Neuronal stem cell (in vitro differentiated cells): ENCODE measurements around the gene HOXA10.

Experiments
- DNase-seq: peaks from one replicate; pipeline ENCODE4 v3.0.0-alpha.2; 2013; ENCODE audit warnings: low spot score
- H2AFZ ChIP-seq: one replicate; pipeline ENCODE4 v1.6.1; 2013; ENCODE audit warnings: mild to moderate bottlenecking, low read length, inconsistent platforms
- H2AK5ac ChIP-seq: 2 replicates; pipeline ENCODE4 v1.6.1; 2013; ENCODE audit warnings: low read depth, mild to moderate bottlenecking, inconsistent platforms, low read length, moderate library complexity, mixed read lengths
- H2BK120ac ChIP-seq: 2 replicates; pipeline ENCODE4 v1.6.1; 2013; ENCODE audit warnings: low read depth, mild to moderate bottlenecking, inconsistent platforms, low read length, moderate library complexity, mixed read lengths
- H2BK12ac ChIP-seq: one replicate; pipeline ENCODE4 v1.6.1; 2013; ENCODE audit warnings: low read length, inconsistent platforms
- H2BK15ac ChIP-seq: 2 replicates; pipeline ENCODE4 v1.6.1; 2013; ENCODE audit warnings: mild to moderate bottlenecking, low read length, inconsistent platforms, mixed read lengths
- H2BK5ac ChIP-seq: one replicate; pipeline ENCODE4 v1.6.1; 2013; ENCODE audit warnings: inconsistent platforms, mild to moderate bottlenecking, low read length, moderate library complexity
- H3K14ac ChIP-seq: one replicate; pipeline ENCODE4 v1.6.1; 2013; ENCODE audit warnings: low read length, inconsistent platforms
- H3K18ac ChIP-seq: 2 replicates; pipeline ENCODE4 v1.6.1; 2013; ENCODE audit warnings: low read length, inconsistent platforms
- H3K23ac ChIP-seq: 2 replicates; pipeline ENCODE4 v1.6.1; 2013; ENCODE audit warnings: low read depth, mild to moderate bottlenecking, mixed read lengths, low read length, inconsistent platforms; ENCODE audit not compliant: poor library complexity
- H3K27ac ChIP-seq: replicated peaks from 3 replicates; pipeline ENCODE4 v1.5.1; 2013; ENCODE audit warnings: low read length, inconsistent platforms
- H3K27me3 ChIP-seq, 3 experiments: 2 replicates each; pipeline ENCODE4 v1.6.1; 2013; ENCODE audit warnings: low read length in 3 of 3, mild to moderate bottlenecking in 2 of 3, inconsistent platforms in 1 of 3, low read depth in 1 of 3, mixed read lengths in 1 of 3, moderate library complexity in 1 of 3; ENCODE audit not compliant: control insufficient read depth in 3 of 3, insufficient read depth in 3 of 3
- H3K36me3 ChIP-seq, 2 donors: replicated peaks in 1 of 2; 2 replicates each; pipeline ENCODE4 v1.6.1; 2013; ENCODE audit warnings: low read length in 2 of 2; ENCODE audit not compliant: control insufficient read depth in 2 of 2, insufficient read depth in 2 of 2
- H3K4ac ChIP-seq: 2 replicates; pipeline ENCODE4 v1.6.1; 2013; ENCODE audit warnings: inconsistent platforms, mild to moderate bottlenecking, low read length, moderate library complexity
- H3K4me1 ChIP-seq, 2 donors: 1 replicate in 1 of 2; 2 replicates in 1 of 2; pipeline ENCODE4 v1.6.1; 2013; ENCODE audit warnings: low read length in 2 of 2, low read depth in 1 of 2; ENCODE audit not compliant: control insufficient read depth in 2 of 2, insufficient read depth in 1 of 2
- H3K4me2 ChIP-seq: one replicate; pipeline ENCODE4 v1.6.1; 2013; ENCODE audit warnings: mild to moderate bottlenecking, low read length, inconsistent platforms; ENCODE audit not compliant: insufficient read depth, poor library complexity, severe bottlenecking
- H3K4me3 ChIP-seq, 2 donors: 2 replicates each; pipeline ENCODE4 v1.5.1; 2013; ENCODE audit warnings: low read length in 2 of 2, mild to moderate bottlenecking in 2 of 2, inconsistent platforms in 1 of 2, moderate library complexity in 1 of 2
- H3K79me1 ChIP-seq: one replicate; pipeline ENCODE4 v1.6.1; 2013; ENCODE audit warnings: low read depth, mild to moderate bottlenecking, inconsistent platforms, low read length, moderate library complexity
- H3K9ac ChIP-seq: one replicate; pipeline ENCODE4 v1.6.1; 2013; ENCODE audit warnings: mild to moderate bottlenecking, low read depth, low read length, inconsistent platforms; ENCODE audit not compliant: poor library complexity
- H3K9me3 ChIP-seq, 2 donors: replicated peaks in 1 of 2; 2 replicates each; pipeline versions ENCODE3 to v1.6.1; 2013; ENCODE audit warnings: low read length in 2 of 2, mild to moderate bottlenecking in 2 of 2, inconsistent platforms in 1 of 2, low read depth in 1 of 2, mixed read lengths in 1 of 2, moderate library complexity in 1 of 2; ENCODE audit not compliant: control insufficient read depth in 2 of 2, insufficient read depth in 1 of 2
- H4K8ac ChIP-seq: one replicate; pipeline ENCODE4 v1.6.1; 2013; ENCODE audit warnings: low read depth, mild to moderate bottlenecking, inconsistent platforms, low read length, moderate library complexity
- H4K91ac ChIP-seq: one replicate; pipeline ENCODE4 v1.6.1; 2013; ENCODE audit warnings: low read length, low read depth, mild to moderate bottlenecking, inconsistent platforms; ENCODE audit not compliant: poor library complexity
- WGBS, 2 donors: extraction: QIAGEN DNeasy Blood & Tissue Kit; methylation state at CpG; one replicate each; pipeline ENCODE4 v1.1.7; 2013; ENCODE audit warnings: missing lambda C conversion rate in 2 of 2, mixed read lengths in 1 of 2; ENCODE audit not compliant: insufficient read length in 2 of 2, insufficient replicate concordance in 1 of 2; ENCODE audit errors: extremely low coverage in 2 of 2; 5-methylcytosine and 5-hydroxymethylcytosine counted together

Gene HOXA10

GRCh38 chr7:27163288-27164044, 10.7 kb downstream of the HOXA10 start:
- Histone ChIP-seq H3K9ac (no peak overlapping the region), H3K4ac (no peak overlapping the region), H3K23ac (peak overlapping the region; percentile 75), H3K79me1 (peaks cover 2% of the 10 kb centered on the region), H3K4me1 (no peaks in the 10 kb centered on the region), H2BK5ac (no peak overlapping the region), H2AFZ (no peak overlapping the region), H3K27me3 (peaks cover 73 to 97% (median 95%) of the 10 kb centered on the region in 3 experiments), H3K36me3 (no peaks in the 10 kb centered on the region), H3K9me3 (peaks cover 15 to 32% of the 10 kb centered on the region in 2 donors), H2AK5ac (no peak overlapping the region), H2BK120ac (no peak overlapping the region), H2BK12ac (no peak overlapping the region), H3K27ac (no peak overlapping the region), H3K4me2 (no peak overlapping the region), H3K14ac (no peak overlapping the region), H3K18ac (no peak overlapping the region), H2BK15ac (no peak overlapping the region), H4K8ac (no peak overlapping the region), H3K4me3 (no peak overlapping the region), H4K91ac (no peak overlapping the region)
- DNase-seq, result no peak
- WGBS, 2 donors, result no CpG with 5 or more reads among the region's 24 CpGs

GRCh38 chr7:27162561-27163287, 11.4 kb downstream of the HOXA10 start:
- H2BK120ac ChIP-seq, result no peak overlapping the region
- no peak overlapping the region for H2BK12ac ChIP-seq
- H3K9ac ChIP-seq, result no peak overlapping the region
- peaks cover 16 to 33% of the 10 kb centered on the region in 2 donors for H3K9me3 ChIP-seq
- no peak overlapping the region for H3K4me3 ChIP-seq
- H2BK15ac ChIP-seq, result no peak overlapping the region
- no peak overlapping the region for H4K8ac ChIP-seq
- WGBS, 2 donors, result no CpG with 5 or more reads among the region's 7 CpGs
- no peak overlapping the region for H2BK5ac ChIP-seq
- no peak overlapping the region for H3K4ac ChIP-seq
- H2AFZ ChIP-seq, result no peak overlapping the region
- no peak overlapping the region for H3K27ac ChIP-seq
- no peak overlapping the region for H3K23ac ChIP-seq
- no peak overlapping the region for H3K14ac ChIP-seq
- DNase-seq, result no peak
- no peak overlapping the region for H3K18ac ChIP-seq
- no peaks in the 10 kb centered on the region for H3K4me1 ChIP-seq
- H3K36me3 ChIP-seq, result no peaks in the 10 kb centered on the region
- no peak overlapping the region for H3K4me2 ChIP-seq
- H3K27me3 ChIP-seq, result peaks cover 72 to 97% (median 95%) of the 10 kb centered on the region in 3 experiments
- H3K79me1 ChIP-seq, result peaks cover 2% of the 10 kb centered on the region
- H4K91ac ChIP-seq, result no peak overlapping the region
- no peak overlapping the region for H2AK5ac ChIP-seq

- Histone ChIP-seq H2BK5ac (peak overlapping the region; percentile 82), H2AFZ (peak overlapping the region; percentile 69), H3K4ac (no peak overlapping the region), H3K27me3 (peaks cover 75 to 97% (median 95%) of the 10 kb centered on the region in 3 experiments), H4K8ac (no peak overlapping the region), H3K18ac (no peak overlapping the region), H3K4me3 (no peak overlapping the region), H3K4me2 (no peak overlapping the region), H2BK12ac (no peak overlapping the region), H3K27ac (no peak overlapping the region), H2BK15ac (no peak overlapping the region), H3K4me1 (no peaks in the 10 kb centered on the region), H3K23ac (peak overlapping the region; percentile 91), H3K9ac (no peak overlapping the region), H2AK5ac (no peak overlapping the region), H3K79me1 (peaks cover 2% of the 10 kb centered on the region), H2BK120ac (no peak overlapping the region), H4K91ac (no peak overlapping the region), H3K14ac (no peak overlapping the region), H3K9me3 (peaks cover 23 to 40% of the 10 kb centered on the region in 2 donors), H3K36me3 (no peaks in the 10 kb centered on the region)
- no peak for DNase-seq
- no CpG with 5 or more reads among the region's 30 CpGs for WGBS, 2 donors
Measured at GRCh38 chr7:27161721-27162560, 12.2 kb downstream of the HOXA10 start.
